HepG2 (cell line): ENCODE results near the gene UNC5B. TPM values are rescaled to one million over a fixed set of nuclear protein-coding genes. Genes with fewer than 3 reads are reported as not detected.

Experiments used
- KDM3A ChIP-seq: IDR thresholded peaks from 2 replicates; pipeline ENCODE4 v1.6.1; 2018; ENCODE audit warnings: low read depth, missing compliant biosample characterization
- KLF6 ChIP-seq: IDR thresholded peaks from 2 replicates; pipeline ENCODE4 v1.8.0; 2016; ENCODE audit warnings: missing biosample characterization, missing genetic modification reagents
- ZEB1 ChIP-seq: IDR thresholded peaks from 2 replicates; pipeline ENCODE4 v1.6.1; 2012; ENCODE audit warnings: mild to moderate bottlenecking, low read depth, inconsistent platforms; ENCODE audit not compliant: insufficient replicate concordance
- ZFP36 ChIP-seq: fragments of 150-350 bp; IDR thresholded peaks from 2 replicates; pipeline ENCODE4 v1.6.1; 2018; ENCODE audit warnings: borderline replicate concordance, low read length, low read depth; ENCODE audit not compliant: partially characterized antibody
- ZNF382 ChIP-seq: sonication (generic); formaldehyde crosslinking; IDR thresholded peaks from 2 replicates; pipeline ENCODE4 v1.5.0; 2020; ENCODE audit warnings: missing genetic modification reagents, mild to moderate bottlenecking, borderline replicate concordance
- ZNF512 ChIP-seq: sonication (generic); formaldehyde crosslinking; IDR thresholded peaks from 2 replicates; pipeline ENCODE4 v1.4.0; 2020; ENCODE audit warnings: mild to moderate bottlenecking, missing genetic modification reagents
- ZNF513 ChIP-seq: sonication (generic); formaldehyde crosslinking; conservative IDR thresholded peaks from 2 replicates; pipeline ENCODE4 v1.5.0; 2020; ENCODE audit warnings: missing genetic modification reagents
- ZNF549 ChIP-seq: sonication (generic); formaldehyde crosslinking; IDR thresholded peaks from 2 replicates; pipeline ENCODE4 v1.5.0; 2020; ENCODE audit warnings: missing genetic modification reagents
- ZNF577 ChIP-seq: sonication (generic); formaldehyde crosslinking; IDR thresholded peaks from 2 replicates; pipeline ENCODE4 v1.4.0; 2020; ENCODE audit warnings: mild to moderate bottlenecking, low read depth, missing genetic modification reagents, borderline replicate concordance
- ZNF609 ChIP-seq: sonication (generic); formaldehyde crosslinking; IDR thresholded peaks from 2 replicates; pipeline ENCODE4 v1.4.0; 2020; ENCODE audit warnings: mild to moderate bottlenecking, missing genetic modification reagents, borderline replicate concordance
- ZNF646 ChIP-seq: sonication (generic); formaldehyde crosslinking; IDR thresholded peaks from 2 replicates; pipeline ENCODE4 v1.9.0; 2021; ENCODE audit warnings: mild to moderate bottlenecking, missing genetic modification reagents
- ZNF652 ChIP-seq: IDR thresholded peaks from 2 replicates; pipeline ENCODE4 v1.6.1; 2016; ENCODE audit warnings: low read depth, borderline replicate concordance
- ZNF766 ChIP-seq: sonication (generic); formaldehyde crosslinking; IDR thresholded peaks from 2 replicates; pipeline ENCODE4 v1.5.0; 2020; ENCODE audit warnings: missing genetic modification reagents, borderline replicate concordance
- polyA plus RNA-seq, 8 experiments: library from polyadenylated mRNA; depleted of rRNA in 3 of 8; stranded (reverse) in 7 of 8; unstranded in 1 of 8; fragments of >200 nt; fragmentation: Illumina TruSeq in 4 of 8; extraction: Trizol in 4 of 8; gene quantifications; 2 replicates each; pipeline versions ENCODE4 v1.2.1 to v1.2.3, GENCODE V29; 2011 to 2016; ENCODE audit warnings: low read depth in 4 of 8, missing spikeins in 1 of 8, mixed read lengths in 1 of 8; ENCODE audit not compliant: insufficient read depth in 1 of 8
- total RNA-seq, 5 experiments: library from RNA; depleted of rRNA; stranded (reverse); fragments of >200 nt; fragmentation: Illumina TruSeq; extraction: Trizol; gene quantifications; 2 replicates each; pipeline ENCODE4 v1.2.3, GENCODE V29; 2016; ENCODE audit warnings: low read depth in 1 of 5

The UNC5B gene
- total and polyA plus RNA-seq, 2 of the 13 experiments (the other 11 are each of a cell fraction or from before 2014, with no cell fraction given), result 0.07 TPM

- TF ChIP-seq ZNF609 (CRISPR knock-in tag), result peak; percentile 66; the same call in 1 of the 2 replicates
- no peak for TF ChIP-seq ZNF512 (CRISPR knock-in tag)
- TF ChIP-seq ZNF549 (CRISPR knock-in tag), result no peak
- TF ChIP-seq ZNF577 (CRISPR knock-in tag), result no peak
- no peak for TF ChIP-seq ZNF766 (CRISPR knock-in tag)
- TF ChIP-seq ZNF646 (CRISPR knock-in tag), result no peak
- peak; percentile 41; the same call in 1 of the 2 replicates for TF ChIP-seq KLF6
- TF ChIP-seq KDM3A (CRISPR knock-in tag), result 0 out of 2 replicates have a peak, but pooled peaks have one; percentile 50
- TF ChIP-seq ZNF382 (CRISPR knock-in tag), result no peak
- no peak for TF ChIP-seq ZFP36
- 0 out of 2 replicates have a peak, but pooled peaks have one; percentile 7 for TF ChIP-seq ZNF513
- TF ChIP-seq ZNF652 (CRISPR knock-in tag), result peak; percentile 12; the same call in 1 of the 2 replicates
- TF ChIP-seq ZEB1, result peak; percentile 47
Measured at GRCh38 chr10:71319042-71319799, 106.9 kb downstream of the UNC5B start, which contains the start of gene SLC29A3 (continued).
